ENCODE data around the gene HCFC1. TPM values are rescaled to one million over a fixed set of nuclear protein-coding genes. Genes with fewer than 3 reads are reported as not detected.

Gene HCFC1
- total and polyA plus RNA-seq, 7 experiments from 2014 or later, result 6.6 to 106 (median 52.9) TPM

- no peak overlapping the region for H3K4me3 ChIP-seq (ENCODE audit: low read length)
These were observed 68.2 kb downstream of the HCFC1 start for GRCh38 chrX:153903238-153903980.

DNA sequence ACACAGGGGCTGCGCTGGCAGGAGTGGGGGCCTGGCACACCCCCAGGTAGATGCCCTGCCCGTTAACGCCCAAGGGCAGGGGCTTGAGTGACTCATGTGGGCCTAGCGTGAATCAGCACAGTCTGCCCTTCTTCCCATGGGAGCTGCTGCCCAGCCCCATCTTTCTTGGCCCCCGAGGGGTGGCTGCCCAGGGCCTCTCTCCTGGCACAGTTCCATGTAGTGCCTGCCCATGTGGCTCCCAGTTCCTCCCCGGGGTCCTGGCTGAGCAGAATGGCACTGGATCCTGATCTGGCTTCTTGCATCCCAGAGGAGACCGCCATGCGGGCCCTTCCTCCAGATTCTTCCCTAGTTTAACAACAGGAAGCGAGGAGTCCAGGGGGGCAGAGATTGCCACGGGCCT lies 69.2 kb downstream of the HCFC1 start:
- ATAC-seq (no peak), DNase-seq (no peak)
- ChIA-PET POLR2A (interaction anchor here (1.1 kb wide), 1 partner anchor 24 kb away, joined by 6 read pairs; the partner anchor contains the start of gene ARHGAP4), CTCF (no interaction called here)
- Mint-ChIP-seq H3K9me3 (peaks cover 0 to 6% (median 0%) of the 10 kb centered on the region in 11 donors), H3K27me3 (peaks cover 0 to 5% (median 0%) of the 10 kb centered on the region in 5 donors), H3K4me3 (peak overlapping the region in 5 of 10 donors; percentile 9 to 87 (median 69)), H3K27ac (no peak overlapping the region), H3K36me3 (peaks cover 0 to 2% (median 0%) of the 10 kb centered on the region in 5 donors), H3K4me1 (peaks cover 16 to 48% (median 37%) of the 10 kb centered on the region in 7 donors)
- intact Hi-C loops (cut with micrococcal nuclease), result loop anchor here in 1 of 2 donors (5.0 kb wide), 2 partner anchors 85 to 140 kb away; partner anchors contain the start of gene PLXNB3
- no peak overlapping the region for H3K27ac ChIP-seq (ENCODE audit: low read depth, low read length)
- no peaks in the 10 kb centered on the region for H3K27me3 ChIP-seq (ENCODE audit: control insufficient read depth in 2 of 2, insufficient read depth in 2 of 2, low read length in 2 of 2)
- peaks cover 25 to 27% of the 10 kb centered on the region in 2 donors for H3K4me1 ChIP-seq (ENCODE audit: control insufficient read depth in 2 of 2, insufficient read depth in 2 of 2, low read length in 2 of 2)
- H3K9me3 ChIP-seq (ENCODE audit: control insufficient read depth in 2 of 3, low read length in 3 of 3), result no peaks in the 10 kb centered on the region
- H3K4me3 ChIP-seq (ENCODE audit: low read length), result no peak overlapping the region
- no peaks in the 10 kb centered on the region for H3K36me3 ChIP-seq (ENCODE audit: control insufficient read depth in 2 of 3, insufficient read depth in 3 of 3, low read length in 3 of 3)

More at GRCh38 chrX:153903238-153903980, 68.2 kb downstream of the HCFC1 start:
- ATAC-seq, result peak; percentile 17
- Histone ChIP-seq H3K27me3 (ENCODE audit: control insufficient read depth in 2 of 2, insufficient read depth in 2 of 2, low read length in 2 of 2) (no peaks in the 10 kb centered on the region), H3K27ac (ENCODE audit: low read depth, low read length) (no peak overlapping the region), H3K36me3 (ENCODE audit: control insufficient read depth in 2 of 3, insufficient read depth in 3 of 3, low read length in 3 of 3) (no peaks in the 10 kb centered on the region), H3K9me3 (ENCODE audit: control insufficient read depth in 2 of 3, low read length in 3 of 3) (no peaks in the 10 kb centered on the region), H3K4me1 (ENCODE audit: control insufficient read depth in 2 of 2, insufficient read depth in 2 of 2, low read length in 2 of 2) (peaks cover 25 to 27% of the 10 kb centered on the region in 2 donors)
- peaks cover 0 to 6% (median 0%) of the 10 kb centered on the region in 11 donors for H3K9me3 Mint-ChIP-seq
- intact Hi-C loops (cut with micrococcal nuclease), result loop anchor here in 1 of 2 donors (5.0 kb wide), 2 partner anchors 86 to 141 kb away; partner anchors contain the start of gene PLXNB3
- peaks cover 0 to 3% (median 0%) of the 10 kb centered on the region in 5 donors for H3K27me3 Mint-ChIP-seq
- peak overlapping the region; percentile 22 to 87 (median 63) for H3K4me3 Mint-ChIP-seq
- peak overlapping the region; percentile 24 to 92 (median 75) for H3K27ac Mint-ChIP-seq
- peaks cover 0 to 1% (median 0%) of the 10 kb centered on the region in 5 donors for H3K36me3 Mint-ChIP-seq
- no peak for DNase-seq
- peaks cover 16 to 46% (median 33%) of the 10 kb centered on the region in 7 donors for H3K4me1 Mint-ChIP-seq
- CTCF ChIA-PET, result no interaction called here
- POLR2A ChIA-PET, result interaction anchor here (1.1 kb wide), 1 partner anchor 23 kb away, joined by 6 read pairs; the partner anchor contains the start of gene ARHGAP4

GRCh38 chrX:153901753-153902140 lies 69.9 kb downstream of the HCFC1 start:
- Mint-ChIP-seq H3K9me3 (peaks cover 0 to 6% (median 0%) of the 10 kb centered on the region in 11 donors), H3K27me3 (peaks cover 0 to 5% (median 0%) of the 10 kb centered on the region in 5 donors), H3K4me1 (peaks cover 16 to 48% (median 37%) of the 10 kb centered on the region in 7 donors), H3K4me3 (peak overlapping the region; percentile 13 to 84 (median 64)), H3K36me3 (peaks cover 0 to 2% (median 0%) of the 10 kb centered on the region in 5 donors), H3K27ac (peak overlapping the region in 7 of 9 donors; percentile 33 to 74 (median 62))
- H3K36me3 ChIP-seq (ENCODE audit: control insufficient read depth in 2 of 3, insufficient read depth in 3 of 3, low read length in 3 of 3), result no peaks in the 10 kb centered on the region
- no peaks in the 10 kb centered on the region for H3K9me3 ChIP-seq (ENCODE audit: control insufficient read depth in 2 of 3, low read length in 3 of 3)
- no peak overlapping the region for H3K4me3 ChIP-seq (ENCODE audit: low read length)
- CTCF ChIA-PET, result no interaction called here
- peaks cover 25 to 29% of the 10 kb centered on the region in 2 donors for H3K4me1 ChIP-seq (ENCODE audit: control insufficient read depth in 2 of 2, insufficient read depth in 2 of 2, low read length in 2 of 2)
- H3K27ac ChIP-seq (ENCODE audit: low read depth, low read length), result no peak overlapping the region
- no peaks in the 10 kb centered on the region for H3K27me3 ChIP-seq (ENCODE audit: control insufficient read depth in 2 of 2, insufficient read depth in 2 of 2, low read length in 2 of 2)
- DNase-seq, result no peak
- intact Hi-C loops (cut with micrococcal nuclease), result loop anchor here in 1 of 2 donors (2.0 to 5.0 kb wide), 3 partner anchors 84 to 139 kb away; partner anchors contain the start of genes IDH3G, PLXNB3 and SSR4
- POLR2A ChIA-PET, result no interaction called here
- ATAC-seq, result no peak

GRCh38 chrX:153900831-153901752 lies 70.5 kb downstream of the HCFC1 start:
- Mint-ChIP-seq H3K36me3 (peaks cover 0 to 2% (median 0%) of the 10 kb centered on the region in 5 donors), H3K4me1 (peaks cover 16 to 54% (median 43%) of the 10 kb centered on the region in 7 donors), H3K9me3 (peaks cover 0 to 6% (median 0%) of the 10 kb centered on the region in 11 donors), H3K4me3 (peak overlapping the region; percentile 51 to 84 (median 64)), H3K27me3 (peaks cover 0 to 5% (median 0%) of the 10 kb centered on the region in 5 donors), H3K27ac (peak overlapping the region in 8 of 9 donors; percentile 33 to 88 (median 71))
- no peaks in the 10 kb centered on the region for H3K27me3 ChIP-seq (ENCODE audit: control insufficient read depth in 2 of 2, insufficient read depth in 2 of 2, low read length in 2 of 2)
- ChIA-PET CTCF (no interaction called here), POLR2A (interaction anchor here (0.6 to 1.9 kb wide), 3 partner anchors 21 to 123 kb away, joined by 3 to 10 read pairs (median 3); partner anchors contain the start of gene ARHGAP4)
- intact Hi-C loops (cut with micrococcal nuclease), result loop anchor here in 1 of 2 donors (2.0 to 5.0 kb wide), 3 partner anchors 84 to 139 kb away; partner anchors contain the start of genes IDH3G, PLXNB3 and SSR4
- H3K36me3 ChIP-seq (ENCODE audit: control insufficient read depth in 2 of 3, insufficient read depth in 3 of 3, low read length in 3 of 3), result no peaks in the 10 kb centered on the region
- no peaks in the 10 kb centered on the region for H3K9me3 ChIP-seq (ENCODE audit: control insufficient read depth in 2 of 3, low read length in 3 of 3)
- H3K4me3 ChIP-seq (ENCODE audit: low read length), result no peak overlapping the region
- DNase-seq (peak in 8 of 9 donors; percentile 45 to 76 (median 64)), ATAC-seq (peak; percentile 91)
- H3K27ac ChIP-seq (ENCODE audit: low read depth, low read length), result no peak overlapping the region
- H3K4me1 ChIP-seq (ENCODE audit: control insufficient read depth in 2 of 2, insufficient read depth in 2 of 2, low read length in 2 of 2), result peaks cover 25 to 35% of the 10 kb centered on the region in 2 donors

DNA sequence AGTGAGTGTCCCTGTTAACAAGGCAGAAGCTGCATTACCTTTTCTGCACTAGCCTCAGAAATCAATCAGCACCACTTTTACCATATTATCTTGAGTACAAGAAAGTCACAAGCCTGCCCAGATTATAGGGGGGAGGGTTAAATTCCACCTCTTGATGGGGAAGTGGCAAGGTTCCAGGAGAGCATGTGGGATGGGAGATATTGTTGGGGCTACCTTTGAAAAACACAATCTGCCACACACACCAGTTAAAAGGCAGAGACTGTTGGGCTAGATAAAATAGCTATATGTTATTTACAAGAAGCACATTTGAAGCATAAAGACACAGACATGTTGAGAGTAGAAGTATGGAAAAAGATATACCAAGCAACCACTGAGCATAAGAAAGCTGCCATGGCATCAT lies 73.7 kb downstream of the HCFC1 start:
- no peak overlapping the region for H3K4me3 Mint-ChIP-seq
- H3K36me3 ChIP-seq (ENCODE audit: control insufficient read depth in 2 of 3, insufficient read depth in 3 of 3, low read length in 3 of 3), result no peaks in the 10 kb centered on the region
- H3K27me3 Mint-ChIP-seq, result peaks cover 0 to 13% (median 0%) of the 10 kb centered on the region in 5 donors
- H3K9me3 Mint-ChIP-seq, result peaks cover 0 to 7% (median 0%) of the 10 kb centered on the region in 11 donors
- peaks cover 0 to 2% (median 0%) of the 10 kb centered on the region in 5 donors for H3K36me3 Mint-ChIP-seq
- ChIA-PET POLR2A (interaction anchor here (0.7 to 1.3 kb wide), 2 partner anchors 25 to 106 kb away, joined by 3 to 4 read pairs; no protein-coding TSS in a partner anchor), CTCF (interaction anchor here (0.6 to 1.0 kb wide), 2 partner anchors 24 to 51 kb away, joined by 3 to 4 read pairs; no protein-coding TSS in a partner anchor)
- peaks cover 9 to 17% of the 10 kb centered on the region in 2 donors for H3K4me1 ChIP-seq (ENCODE audit: control insufficient read depth in 2 of 2, insufficient read depth in 2 of 2, low read length in 2 of 2)
- H3K9me3 ChIP-seq (ENCODE audit: control insufficient read depth in 2 of 3, low read length in 3 of 3), result no peaks in the 10 kb centered on the region
- H3K27me3 ChIP-seq (ENCODE audit: control insufficient read depth in 2 of 2, insufficient read depth in 2 of 2, low read length in 2 of 2), result no peaks in the 10 kb centered on the region
- H3K27ac Mint-ChIP-seq, result no peak overlapping the region
- DNase-seq (no peak), ATAC-seq (no peak)
- H3K4me1 Mint-ChIP-seq, result peaks cover 5 to 43% (median 28%) of the 10 kb centered on the region in 7 donors
- no peak overlapping the region for H3K4me3 ChIP-seq (ENCODE audit: low read length)
- intact Hi-C loops (cut with micrococcal nuclease), result no loop called here
- H3K27ac ChIP-seq (ENCODE audit: low read depth, low read length), result no peak overlapping the region

Data from naive thymus-derived CD4-positive, alpha-beta T cell (primary cell).